ENCODE measurements around the gene ASRGL1.
"Not testable (repeated sequence)": the region's sequence is repeated elsewhere in the genome, so short reads cannot be mapped to it uniquely, and the experiment has no call there.

Gene ASRGL1

DNA sequence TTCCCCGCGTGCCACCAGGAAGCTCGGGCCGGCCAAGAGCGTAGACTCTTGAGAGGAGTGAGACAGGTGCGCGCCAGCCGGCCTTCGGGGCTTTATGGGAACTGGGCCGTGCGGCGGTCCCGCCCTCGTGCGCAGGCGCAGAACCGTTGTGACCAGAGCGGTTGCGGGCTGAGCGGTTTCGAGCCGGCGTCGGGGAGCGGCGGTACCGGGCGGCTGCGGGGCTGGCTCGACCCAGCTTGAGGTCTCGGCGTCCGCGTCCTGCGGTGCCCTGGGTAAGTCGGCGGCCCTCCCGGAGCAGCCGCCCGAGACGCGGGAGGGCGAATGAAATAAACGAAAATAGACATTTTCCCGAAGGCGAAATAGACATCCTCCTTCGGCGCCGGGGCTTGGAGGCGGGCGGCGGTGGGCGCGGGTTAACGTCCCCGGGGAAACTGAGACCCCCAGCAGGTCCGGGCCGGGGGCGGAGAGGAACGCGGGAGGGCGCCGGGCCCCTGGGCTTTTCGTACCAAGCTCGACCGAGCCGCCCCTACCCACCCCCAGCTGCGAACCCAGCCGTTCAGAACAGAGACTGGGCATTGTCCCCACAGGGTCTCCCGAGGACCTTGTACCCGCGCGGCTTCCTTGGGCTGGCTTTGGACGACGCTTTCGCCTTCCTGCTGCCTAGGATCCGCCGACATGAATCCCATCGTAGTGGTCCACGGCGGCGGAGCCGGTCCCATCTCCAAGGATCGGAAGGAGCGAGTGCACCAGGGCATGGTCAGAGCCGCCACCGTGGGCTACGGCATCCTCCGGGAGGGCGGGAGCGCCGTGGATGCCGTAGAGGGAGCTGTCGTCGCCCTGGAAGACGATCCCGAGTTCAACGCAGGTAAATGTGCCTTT lies at the start of gene ASRGL1:
Gene ASRGL1, plus strand, starts transcription at position 146 of the 879 bp plus-strand sequence. Its CDS starts 530 bp downstream, at position 676.
- peak; percentile 18 for DNase-seq (ENCODE audit: low read depth)

DNA sequence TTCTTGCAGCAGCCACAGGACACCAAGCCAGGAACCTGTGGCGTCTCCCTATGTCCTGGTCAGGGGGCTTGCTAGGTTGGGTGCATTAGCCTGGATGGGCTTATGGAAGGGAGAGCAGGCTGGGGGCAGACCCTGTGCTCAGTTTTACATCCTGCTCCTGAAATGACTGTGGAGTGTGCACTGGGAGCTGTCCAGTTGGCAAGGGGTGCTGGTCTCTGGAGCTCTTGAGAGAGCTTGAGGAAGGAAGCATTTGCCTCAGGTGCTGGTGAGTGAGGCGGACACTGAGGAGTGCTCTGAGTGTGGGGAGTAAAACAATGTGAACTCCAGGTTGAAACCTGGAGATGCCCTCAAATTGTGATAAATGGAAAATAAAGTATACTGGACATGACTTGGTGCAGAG lies 41.7 kb upstream of the ASRGL1 start:
- peak; percentile 45 for DNase-seq (ENCODE audit: low read depth)

DNA sequence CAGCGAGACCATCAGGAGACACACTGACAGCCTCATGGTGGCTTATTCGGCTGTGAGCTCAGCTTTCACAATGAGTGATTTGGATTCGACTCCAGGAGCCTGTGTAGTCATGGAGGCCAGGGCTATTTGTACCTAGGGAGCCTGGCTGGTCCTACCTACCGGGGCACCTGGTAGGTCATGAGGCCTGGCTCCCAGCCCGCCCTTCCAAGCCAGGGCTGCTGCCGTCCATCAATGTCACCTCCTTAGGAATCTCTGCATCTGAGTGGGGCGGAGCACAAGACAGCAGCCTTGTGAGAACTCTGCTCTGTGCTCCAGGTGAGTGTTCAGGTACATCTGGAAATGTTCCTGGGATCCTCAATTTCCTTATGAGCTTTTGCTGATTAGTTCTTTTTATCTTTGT lies 38.3 kb upstream of the ASRGL1 start, which contains the start of gene SCGB1D4:
Gene SCGB1D4, minus strand, starts transcription at position 101 of the 400 bp plus-strand sequence. Its CDS starts 65 bp downstream, at position 36.
- DNase-seq (ENCODE audit: low read depth): no peak

DNA sequence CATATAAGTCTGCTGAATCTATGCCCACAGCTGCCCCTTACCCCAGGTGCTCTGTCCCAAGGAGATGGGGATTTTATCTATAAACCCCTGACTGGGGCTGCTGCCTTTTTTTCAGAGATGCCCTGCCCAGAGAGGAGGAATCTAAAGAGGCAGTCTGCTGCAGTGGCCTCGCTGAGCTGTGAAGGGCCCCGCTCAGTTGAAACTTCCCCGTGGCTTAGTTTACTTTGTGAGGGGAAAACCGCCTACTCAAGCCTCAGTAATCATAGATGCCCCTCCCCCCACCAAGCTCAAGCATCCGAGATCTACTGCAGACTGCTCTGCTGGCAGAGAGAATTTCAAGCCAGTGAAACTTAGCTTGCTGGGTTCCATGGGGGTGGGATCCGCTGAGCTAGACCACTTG lies 31.0 kb upstream of the ASRGL1 start:
- no peak for DNase-seq (ENCODE audit: low read depth)

DNA sequence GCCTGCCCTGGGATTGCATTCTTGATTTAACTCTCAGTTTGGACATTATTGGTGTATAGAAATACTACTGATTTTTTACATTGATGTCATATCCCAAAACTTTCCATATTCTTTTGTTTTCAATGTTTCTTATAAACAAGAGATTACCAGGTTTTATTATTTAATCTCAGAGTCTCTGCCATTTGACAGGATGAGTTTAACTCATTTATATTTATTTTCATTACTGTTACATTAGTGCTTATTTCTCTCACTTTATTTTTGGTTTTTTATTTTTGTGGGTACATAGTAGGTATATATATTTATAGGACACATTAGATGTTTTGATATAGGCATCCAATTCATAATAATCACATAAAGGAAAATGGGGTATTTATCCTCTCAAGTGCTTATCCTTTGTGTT lies 29.3 kb upstream of the ASRGL1 start:
- DNase-seq (ENCODE audit: low read depth): no peak

DNA sequence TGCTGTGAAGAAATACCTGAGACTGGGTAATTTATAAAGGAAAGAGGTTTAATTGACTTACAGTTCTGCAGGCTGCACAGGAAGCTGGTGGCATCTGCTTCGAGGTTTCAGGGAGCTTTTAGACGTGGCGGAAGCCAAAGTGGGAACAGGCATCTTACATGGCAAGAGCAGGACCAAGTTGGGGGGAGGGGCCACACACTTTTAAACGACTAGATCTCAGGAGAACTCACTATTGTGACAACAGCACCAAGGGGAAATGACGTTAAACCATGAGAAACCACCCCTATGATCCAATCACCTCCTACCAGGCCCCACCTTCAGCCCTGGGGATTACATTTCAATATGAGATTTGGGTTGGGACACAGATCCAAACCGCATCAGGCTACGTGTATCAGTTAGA lies 27.3 kb upstream of the ASRGL1 start:
- DNase-seq (ENCODE audit: low read depth): no peak

DNA sequence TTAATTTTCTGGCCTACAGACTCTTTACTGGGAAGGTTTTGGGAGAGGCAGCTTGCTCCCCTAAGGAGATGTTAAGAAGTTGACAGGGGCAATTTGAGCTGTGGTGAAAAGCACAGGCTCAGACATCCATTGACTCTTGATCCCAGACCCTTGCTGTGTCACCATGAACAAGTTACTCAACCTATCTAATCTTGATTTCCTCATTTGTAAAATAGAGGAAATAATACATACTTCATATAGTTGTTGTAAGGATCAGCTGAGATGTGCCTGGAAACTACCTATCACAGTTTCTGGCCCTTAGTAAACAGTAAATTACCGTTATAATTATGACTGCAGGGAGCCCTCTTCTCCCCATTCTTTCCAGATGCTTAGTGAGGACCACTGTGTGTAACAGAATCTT lies 21.8 kb upstream of the ASRGL1 start:
- DNase-seq (ENCODE audit: low read depth): no peak

DNA sequence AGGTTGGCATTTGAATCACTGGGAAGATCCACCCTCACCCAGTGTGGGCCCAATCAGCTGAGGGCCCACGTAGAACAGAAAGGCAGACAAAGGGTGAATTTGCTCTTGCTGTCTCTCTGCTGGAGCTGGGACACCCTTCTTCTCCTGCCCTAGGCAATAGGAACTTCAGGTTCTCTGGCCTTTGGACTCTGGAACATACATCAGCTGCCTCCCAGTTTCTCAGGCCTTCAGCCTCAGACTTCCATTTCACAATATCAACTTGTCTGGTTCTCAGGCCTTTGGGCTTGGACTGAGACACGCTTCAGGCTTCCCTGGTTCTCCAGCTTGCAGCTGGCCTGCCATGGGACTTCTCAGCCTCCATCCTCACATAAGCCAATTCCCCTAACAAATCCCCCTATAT lies 14.7 kb upstream of the ASRGL1 start:
- no peak for DNase-seq (ENCODE audit: low read depth)

DNA sequence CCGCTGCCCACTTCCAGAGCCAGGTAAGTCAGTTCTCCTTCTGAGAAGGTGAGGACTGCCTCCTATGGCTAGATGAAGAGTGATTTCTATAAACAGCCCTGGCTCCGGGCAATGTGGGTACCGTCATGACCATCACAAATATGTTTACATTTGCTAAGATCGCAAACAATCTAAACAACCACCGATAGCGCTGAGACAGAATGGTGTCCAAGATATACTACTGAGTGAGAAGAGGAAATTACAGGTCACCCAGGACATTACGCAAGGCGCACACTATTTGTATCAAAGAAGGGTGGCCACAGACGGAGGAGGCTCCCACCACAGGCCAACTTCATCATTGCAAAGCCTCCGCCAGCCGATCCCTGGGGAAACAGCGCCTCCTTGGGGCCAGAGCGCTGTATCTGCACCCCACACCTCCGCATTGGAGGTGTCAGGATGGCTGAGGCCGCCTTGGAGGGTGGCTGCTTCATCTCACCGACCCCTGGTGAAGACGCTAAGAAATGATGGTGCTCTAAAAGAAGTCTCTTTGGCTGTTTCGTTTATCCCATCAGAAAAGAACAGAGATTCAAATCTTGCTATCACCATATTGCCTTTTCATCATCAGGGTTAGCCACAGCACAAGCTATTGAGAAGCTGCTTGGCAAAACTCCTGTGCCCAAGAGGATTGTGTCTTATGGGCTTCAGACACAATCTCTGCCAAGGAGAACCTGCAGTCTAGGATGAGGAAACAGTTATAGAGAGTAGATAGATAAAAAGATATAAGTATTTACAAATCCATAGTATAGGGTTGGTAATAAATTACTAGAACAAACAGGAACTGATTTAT lies 12.3 kb upstream of the ASRGL1 start:
- DNase-seq (ENCODE audit: low read depth): peak; percentile 51

DNA sequence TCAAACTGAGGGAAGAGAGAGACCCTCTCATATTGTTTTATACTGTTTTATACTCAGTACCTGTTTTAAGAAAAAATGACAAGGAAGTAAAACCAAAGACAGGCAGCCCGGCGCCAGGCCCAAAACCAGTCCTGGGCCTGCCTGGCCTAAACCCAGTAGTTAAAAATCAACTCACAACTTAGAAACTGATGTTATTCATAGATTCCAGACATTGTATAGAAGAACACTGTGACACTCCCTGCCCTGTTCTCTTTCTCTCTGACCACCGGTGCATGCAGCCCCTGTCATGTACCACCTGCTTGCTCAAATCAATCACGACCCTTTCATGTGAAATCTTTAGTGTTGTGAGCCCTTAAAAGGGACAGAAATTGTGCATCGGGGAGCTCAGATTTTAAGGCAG lies 11.5 kb upstream of the ASRGL1 start:
- not testable (repeated sequence) for DNase-seq (ENCODE audit: low read depth)

DNA sequence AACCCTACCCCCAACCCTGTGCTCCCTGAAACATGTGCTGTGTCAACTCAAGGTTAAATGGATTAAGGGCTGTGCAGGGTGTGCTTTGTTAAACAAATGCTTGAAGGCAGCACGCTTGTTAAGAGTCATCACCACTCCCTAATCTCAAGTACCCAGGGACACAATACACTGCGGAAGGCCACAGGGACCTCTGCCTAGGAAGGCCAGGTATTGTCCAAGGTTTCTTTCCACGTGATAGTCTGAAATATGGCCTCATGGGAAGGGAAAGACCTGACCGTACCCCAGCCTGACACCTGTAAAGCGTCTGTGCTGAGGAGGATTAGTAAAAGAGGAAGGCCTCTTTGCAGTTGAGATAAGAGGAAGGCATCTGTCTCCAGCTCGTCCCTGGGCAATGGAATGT lies 10.5 kb upstream of the ASRGL1 start:
- not testable (repeated sequence) for DNase-seq (ENCODE audit: low read depth)

DNA sequence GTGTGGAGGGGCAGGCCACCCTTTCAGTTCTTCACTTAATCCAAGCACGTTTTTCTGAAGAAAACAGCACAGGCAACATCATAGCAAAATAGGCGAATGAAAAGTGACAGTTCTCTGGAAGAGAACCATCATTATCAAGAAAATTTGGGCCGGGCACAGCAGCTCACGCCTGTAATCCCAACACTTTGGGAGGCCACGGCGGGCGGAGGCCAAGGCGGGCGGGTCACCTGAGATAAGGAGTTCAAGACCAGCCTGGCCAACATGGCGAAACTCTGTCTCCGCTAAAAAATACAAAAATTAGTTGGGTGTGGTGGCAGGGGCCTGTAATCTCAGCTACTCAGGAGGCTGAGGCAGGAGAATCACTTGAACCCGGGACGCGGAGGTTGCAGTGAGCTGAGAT lies 9.7 kb upstream of the ASRGL1 start:
- DNase-seq (ENCODE audit: low read depth): not testable (repeated sequence)

DNA sequence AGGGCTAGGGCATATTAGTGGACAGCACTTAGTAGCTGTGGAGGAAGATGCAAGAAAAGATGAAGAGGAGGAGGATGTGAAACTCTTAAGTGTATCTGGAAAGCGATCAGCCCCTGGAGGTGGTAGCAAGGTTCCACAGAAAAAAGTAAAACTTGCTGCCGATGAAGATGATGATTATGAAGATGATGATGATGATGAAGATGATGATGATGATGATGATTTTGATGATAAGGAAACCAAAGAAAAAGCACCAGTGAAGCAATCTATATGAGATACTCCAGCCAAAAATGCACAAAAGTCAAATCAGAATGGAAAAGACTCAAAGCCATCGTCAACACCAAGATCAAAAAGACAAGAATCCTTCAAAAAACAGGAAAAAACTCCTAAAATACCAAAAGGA lies 6.0 kb upstream of the ASRGL1 start:
- DNase-seq (ENCODE audit: low read depth): not testable (repeated sequence)

DNA sequence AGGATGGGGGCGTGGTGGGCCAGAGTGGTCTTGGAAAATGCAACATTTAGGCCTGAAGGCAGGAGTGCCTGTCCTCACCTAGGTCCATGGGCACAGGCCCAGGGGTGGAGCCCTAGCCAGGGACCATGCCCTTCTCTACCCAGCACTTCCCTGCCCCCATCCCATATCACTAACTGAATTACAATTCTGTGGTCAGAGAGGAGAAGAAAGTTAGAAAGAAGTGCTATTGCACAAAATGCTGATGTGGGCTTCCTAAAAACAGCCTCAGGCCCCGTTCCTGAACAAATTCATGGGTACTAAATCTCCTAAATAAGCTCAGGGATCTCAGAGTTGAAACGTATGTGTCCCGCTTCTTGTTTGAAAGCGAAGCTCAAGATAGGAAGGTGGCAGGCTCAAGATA lies 3.5 kb upstream of the ASRGL1 start:
- DNase-seq (ENCODE audit: low read depth): no peak

DNA sequence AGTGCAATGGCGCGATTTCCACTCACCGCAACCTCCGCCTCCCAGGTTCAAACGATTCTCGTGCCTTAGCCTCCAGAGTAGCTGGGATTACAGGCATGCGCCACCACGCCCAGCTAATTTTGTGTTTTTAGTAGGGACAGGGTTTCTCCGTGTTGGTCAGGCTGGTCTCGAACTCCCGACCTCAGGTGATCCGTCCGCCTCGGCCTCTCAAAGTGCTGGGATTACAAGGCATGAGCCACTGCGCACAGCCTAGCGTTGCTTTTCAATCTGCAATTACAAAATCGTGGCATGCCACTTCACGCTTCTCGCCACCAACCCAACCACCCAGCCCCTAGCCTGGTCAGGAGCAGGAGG lies 322 bp upstream of the ASRGL1 start:
- DNase-seq (ENCODE audit: low read depth): not testable (repeated sequence)

DNA sequence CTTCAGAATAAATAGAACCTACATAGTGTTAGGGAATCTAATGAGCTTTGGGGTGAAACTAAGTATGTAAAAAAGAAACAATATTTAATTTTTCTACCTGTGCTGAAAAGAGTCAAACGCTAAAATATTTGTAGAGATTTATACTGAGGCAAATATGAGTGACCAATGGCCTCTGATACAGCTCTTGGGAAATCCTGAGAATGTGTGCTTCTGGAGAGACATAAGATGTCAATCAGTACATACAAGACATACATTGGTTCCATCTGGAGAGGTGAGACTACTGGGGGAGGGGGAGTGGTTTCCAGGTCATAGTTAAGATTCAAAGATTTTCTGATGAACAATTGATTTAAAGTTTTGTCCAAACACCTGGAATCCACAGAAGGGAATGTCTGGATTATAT lies 970 bp downstream of the ASRGL1 start:
- DNase-seq (ENCODE audit: low read depth): no peak

DNA sequence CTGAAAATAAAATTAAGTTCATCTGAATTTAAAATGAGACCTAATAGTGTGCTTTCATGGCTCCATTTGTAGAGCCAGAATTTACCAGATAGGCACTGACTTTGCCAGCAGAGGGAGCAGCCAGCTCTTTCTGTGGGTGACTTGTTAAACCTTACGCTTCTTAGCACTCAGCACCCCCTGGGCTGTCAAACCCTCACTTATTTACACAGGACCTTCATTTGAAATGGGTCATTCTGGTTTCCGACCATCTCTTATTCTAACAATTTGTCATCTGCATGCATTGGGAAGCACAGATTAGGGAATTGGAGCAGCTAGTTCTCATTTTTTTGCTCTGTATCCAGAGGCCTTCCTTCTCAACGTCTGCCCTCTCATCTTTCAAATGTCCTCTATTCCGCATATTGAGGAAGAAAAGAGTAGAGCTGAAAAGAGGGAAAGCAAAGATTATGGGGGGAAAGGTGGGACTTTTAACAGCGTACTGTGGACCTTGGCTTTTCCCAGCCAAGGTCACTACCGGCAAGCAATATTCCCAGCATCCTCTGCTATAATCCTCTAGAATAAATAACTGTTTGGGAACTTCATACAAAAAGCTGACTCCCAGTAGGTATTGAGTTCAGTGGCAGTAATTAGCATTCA lies 3.1 kb downstream of the ASRGL1 start:
- DNase-seq (ENCODE audit: low read depth): peak; percentile 46

DNA sequence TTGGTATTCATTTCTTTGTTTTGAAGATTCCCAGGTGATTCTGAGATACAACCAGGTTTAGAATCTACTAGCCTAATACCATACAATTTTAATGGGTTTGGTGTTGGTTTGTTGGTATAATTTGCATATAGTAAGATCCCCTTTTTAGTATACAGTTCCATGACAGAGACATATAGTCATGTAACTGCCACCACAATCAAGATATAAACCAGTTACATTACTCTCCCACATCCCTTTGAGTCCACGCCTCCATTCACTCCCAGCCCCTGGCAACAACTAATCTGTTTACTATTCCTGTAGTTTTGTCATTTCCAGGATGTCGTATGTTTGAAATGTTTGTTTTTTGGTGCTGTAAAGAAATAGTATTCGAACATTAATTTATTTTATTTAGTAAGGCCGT lies 4.3 kb downstream of the ASRGL1 start:
- no peak for DNase-seq (ENCODE audit: low read depth)

DNA sequence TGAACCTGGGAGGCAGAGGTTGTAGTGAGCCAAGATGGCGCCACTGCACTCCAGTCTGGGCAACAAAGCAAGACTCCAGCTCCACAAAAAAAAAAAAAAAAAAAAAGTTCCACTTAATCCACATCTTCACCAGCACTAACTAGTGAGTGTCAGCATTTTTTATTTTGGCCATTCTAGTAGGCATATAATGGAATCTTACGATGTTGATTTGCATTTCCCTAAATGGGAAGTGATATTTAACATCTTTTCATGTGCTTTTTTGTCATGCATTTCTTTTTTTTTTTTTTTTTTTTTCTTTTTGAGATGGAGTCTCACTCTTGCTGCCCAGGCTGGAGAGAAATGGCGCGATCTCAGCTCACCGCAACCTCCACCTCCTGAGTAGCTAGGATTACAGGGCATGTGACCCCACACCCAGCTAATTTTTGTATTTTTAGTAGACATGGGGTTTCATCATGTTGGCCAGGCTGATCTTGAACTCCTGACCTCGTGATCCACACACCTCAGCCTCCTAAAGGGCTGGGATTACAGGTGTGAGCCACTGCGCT lies 6.5 kb downstream of the ASRGL1 start:
- DNase-seq (ENCODE audit: low read depth): not testable (repeated sequence)

DNA sequence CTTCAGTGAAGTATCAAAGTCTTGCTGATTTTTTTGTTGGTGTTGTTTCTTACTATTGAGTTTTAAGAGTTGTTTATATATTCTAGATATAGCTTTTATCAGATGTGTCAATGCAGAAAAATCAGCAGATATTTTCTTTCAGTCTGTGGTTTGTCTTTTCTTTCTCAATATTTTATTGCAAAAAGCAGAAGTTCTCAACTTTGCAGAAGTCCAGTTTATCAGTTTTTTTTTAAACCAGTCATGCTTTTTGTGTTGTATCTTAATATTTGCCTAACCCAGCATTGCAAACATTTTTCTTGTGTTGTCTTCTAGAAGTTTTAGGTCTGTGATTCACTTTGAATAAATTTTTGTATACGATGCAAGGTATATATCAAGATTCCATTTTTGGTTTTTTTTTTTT lies 7.0 kb downstream of the ASRGL1 start:
- no peak for DNase-seq (ENCODE audit: low read depth)

DNA sequence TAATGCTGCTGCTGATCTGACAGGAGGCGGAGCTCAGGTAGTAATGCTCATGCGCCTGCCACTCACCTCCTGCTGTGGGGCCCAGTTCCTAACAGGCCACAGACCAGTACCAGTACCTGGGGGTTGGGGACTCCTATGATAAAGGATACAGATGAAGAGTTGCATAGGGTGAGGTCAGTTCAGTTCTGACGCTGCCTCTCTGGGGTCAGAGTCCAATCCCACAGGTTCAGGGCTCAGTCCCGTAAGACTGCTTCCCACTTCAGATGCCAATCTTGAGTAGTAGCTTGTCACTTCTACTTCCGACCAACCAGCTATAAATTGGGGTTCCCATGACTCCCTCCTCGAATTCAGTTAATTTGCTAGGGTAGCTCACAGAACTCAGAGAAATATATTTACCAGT lies 8.6 kb downstream of the ASRGL1 start:
- DNase-seq (ENCODE audit: low read depth): no peak
